HG03039 (cell line): ENCODE data around the gene PDZRN4.

Experiments
- ATAC-seq: cut with Tn5 transposase; IDR thresholded peaks from one replicate; pipeline ENCODE4 v1.9.1; 2021; ENCODE audit warnings: mild to moderate bottlenecking, moderate library complexity; ENCODE audit not compliant: unreplicated experiment

PDZRN4 gene

DNA sequence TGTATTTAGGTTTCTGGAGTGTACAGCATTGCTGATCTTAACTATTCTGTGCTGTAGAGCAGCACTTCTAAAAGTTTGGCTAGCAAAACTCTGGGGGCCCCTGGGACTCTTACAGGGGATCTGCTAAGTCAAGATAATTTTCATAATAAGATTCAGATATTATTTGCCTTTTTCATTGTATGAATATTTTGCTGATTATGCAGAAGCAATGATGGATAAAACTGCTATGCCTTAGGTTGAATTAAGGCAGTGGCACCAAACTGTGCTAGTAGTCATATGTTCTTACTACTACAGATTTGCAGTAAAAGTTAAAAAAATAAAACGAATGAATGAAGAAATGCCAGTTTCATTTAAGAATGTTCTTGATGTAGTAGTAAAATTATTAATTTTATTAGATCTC is 160.1 kb downstream of the PDZRN4 start:
- ATAC-seq = no peak

DNA sequence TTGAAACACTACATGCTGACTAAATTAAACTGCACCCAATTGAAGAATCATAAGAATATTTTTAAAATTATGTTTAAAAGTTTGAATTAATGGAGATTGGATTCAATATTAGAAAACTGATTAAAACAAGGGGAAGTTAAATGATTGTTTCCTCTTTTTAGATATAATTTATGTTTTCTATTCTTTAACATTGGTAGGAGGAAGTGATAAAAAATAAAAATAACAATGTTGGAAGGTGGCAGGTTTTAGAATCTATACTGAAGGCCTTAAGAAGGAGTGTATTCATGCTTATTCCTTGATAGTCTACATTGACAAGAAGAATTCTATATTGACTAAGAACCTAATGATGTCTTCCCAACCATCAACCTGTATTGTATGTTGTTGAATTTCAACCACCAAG is 168.1 kb downstream of the PDZRN4 start:
- no peak for ATAC-seq

DNA sequence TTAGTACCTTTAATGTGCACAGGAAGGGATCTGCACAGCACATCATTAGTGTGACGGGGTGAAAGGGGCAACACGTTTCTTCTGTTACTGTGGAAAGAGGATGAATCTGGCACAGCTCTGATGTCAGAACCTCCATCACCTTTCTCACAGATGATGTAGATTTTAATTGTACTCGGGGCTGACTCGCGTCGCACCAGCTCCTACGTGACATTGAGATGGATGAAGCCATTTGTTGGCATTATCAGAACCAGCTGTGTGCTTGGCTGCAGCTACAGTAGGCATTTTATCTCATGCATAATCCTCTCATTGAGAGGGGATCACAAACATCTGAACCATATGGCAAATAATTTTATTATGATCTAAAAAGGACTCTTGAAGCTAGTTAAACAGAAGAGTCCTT is 173.6 kb downstream of the PDZRN4 start:
- no peak for ATAC-seq

DNA sequence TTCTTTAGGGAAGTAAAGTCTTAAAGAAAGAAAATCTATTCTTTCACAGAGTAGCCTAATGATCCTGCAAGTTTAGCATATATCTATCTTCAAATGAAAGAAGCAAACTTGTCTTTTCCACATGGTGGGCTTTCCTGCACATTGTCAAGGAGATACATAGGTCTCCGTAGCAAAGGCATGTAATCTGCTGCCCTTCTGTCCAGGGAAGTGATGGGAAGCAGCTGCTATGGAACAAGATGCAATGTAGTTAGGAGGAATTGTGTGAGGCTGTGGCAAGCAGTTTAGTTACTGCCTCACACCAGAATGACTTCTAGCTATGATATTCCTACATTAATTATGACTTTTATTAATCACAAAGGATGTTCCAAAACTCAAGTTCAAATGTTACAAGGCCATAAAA is 174.4 kb downstream of the PDZRN4 start:
- ATAC-seq = no peak

DNA sequence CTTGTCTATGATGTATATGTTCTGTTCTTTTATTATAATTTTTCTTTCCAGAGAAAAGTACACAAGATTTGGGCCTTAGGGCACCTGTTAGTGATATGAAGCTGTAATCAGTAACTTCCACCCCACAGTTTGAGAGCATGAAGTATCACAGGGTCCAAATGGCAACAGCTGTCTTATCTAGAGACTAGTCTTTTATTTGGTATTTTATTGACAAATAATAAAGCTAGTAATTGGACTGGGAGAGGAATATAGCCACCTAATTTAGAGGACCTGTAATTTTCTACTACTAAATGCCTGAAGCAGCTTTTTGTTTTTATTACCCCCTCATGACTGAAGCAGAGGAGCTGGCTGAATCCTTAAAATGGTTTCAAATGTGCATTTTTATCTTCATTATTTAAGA is 174.8 kb downstream of the PDZRN4 start:
- ATAC-seq = no peak

DNA sequence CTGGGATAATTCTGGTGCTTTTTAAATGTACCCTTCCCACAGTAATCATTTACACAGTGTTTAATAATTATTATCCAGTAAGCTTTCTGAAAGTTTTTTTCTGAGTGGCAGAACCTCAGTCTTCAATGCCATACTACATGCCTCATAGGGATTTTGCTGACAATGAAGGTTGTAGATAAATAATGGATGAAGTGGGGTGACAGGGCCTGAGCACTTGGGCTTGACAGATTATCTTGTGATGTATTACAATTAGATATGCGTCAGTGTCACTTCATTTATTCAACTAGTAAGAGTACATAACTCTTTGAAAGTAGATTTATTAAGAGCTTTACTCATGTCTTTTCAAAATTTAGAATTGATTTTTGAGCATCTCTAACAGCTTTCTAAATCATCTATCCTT is 176.1 kb downstream of the PDZRN4 start:
- ATAC-seq = no peak

DNA sequence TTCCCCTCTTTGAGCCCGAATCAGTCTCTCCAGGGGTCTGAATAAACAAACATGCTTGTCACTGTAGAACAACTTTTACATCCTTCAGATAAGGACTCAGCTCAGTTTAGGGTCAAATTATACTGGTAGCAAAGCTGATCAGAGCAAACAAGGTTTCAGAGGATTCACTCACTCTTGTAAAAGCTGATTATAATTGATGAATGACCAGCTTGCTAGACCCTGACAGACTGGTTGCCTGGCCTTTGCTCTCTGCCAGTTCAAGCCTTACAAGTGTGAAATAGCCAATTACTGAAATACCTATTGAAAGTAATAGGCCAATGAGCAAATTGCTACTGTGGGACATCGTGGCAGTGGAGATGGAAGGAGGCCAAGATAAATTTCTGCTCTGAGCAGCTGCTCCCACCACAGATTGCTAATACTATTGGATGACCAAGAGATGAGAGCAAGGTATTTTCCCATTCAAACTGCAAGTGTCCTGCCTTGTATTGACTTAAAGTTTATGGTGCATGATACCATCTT is 177.6 kb downstream of the PDZRN4 start:
- ATAC-seq = no peak

DNA sequence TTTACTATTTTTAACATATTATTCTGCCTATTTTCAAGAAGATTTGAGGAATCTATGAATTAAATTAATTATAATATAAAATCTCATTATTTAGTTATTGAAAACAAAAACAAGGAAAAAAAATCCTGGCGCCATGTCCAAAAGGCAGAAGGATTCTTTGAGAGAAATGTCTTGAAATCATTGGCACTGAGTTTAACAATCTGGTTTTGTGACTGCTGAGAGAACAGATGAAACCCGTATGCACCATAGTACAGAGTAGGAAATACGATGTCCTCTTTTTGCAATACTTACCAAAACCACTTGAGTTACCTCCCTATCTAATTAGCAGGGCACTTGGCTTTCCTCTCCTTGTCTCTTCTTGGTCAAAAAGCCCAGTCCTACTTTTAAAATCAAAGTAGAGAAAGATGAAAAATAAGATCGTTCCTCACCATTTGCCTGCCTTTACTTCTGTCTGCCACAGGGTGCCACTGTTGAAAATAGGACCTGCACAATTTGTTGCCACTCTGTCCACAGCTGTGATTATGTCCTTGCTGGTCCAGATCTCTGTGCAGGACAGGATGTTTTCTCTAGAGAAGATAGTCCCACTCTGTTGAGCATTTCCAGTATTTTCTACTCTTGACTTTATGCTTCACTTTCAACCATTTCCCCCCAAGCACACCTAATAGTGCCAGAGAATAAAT is 179.7 kb downstream of the PDZRN4 start:
- ATAC-seq = no peak

DNA sequence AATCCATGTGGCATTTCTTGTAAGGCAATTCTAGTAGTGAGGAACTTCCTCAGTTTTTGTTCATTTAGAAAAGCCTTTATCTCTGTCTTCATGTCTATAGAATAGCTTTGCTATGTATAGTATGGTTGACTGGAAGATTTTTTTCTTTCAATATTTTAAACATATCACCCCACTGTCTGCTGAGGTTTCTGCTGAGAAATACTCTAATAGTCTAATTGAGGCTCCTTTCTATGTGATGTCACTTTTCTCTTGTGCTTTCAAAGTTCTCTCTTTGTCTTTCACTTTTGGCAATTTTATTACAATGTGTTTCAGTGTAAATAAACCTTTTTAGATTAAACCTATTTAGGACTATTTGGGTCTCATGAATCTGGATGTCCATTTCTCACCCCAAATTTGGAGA is 192.8 kb downstream of the PDZRN4 start:
- no peak for ATAC-seq

DNA sequence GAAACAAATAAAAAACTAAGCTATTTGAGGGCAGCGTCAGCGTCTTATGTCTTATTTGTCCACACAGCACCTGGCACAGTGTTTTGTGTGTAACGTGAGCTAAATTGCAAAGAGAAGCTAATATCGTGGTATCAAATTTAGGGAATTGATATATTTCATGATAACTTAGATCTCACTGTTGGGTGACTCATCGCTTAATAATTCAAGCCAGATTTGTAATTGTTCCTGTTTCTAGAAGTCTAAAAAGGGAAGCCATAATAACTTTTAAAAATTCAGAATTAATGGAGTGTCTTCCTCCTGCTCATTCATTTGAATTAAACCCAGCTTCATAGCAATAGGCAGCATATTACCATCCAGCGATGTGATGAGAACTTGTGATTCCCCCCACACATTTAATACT is 214.7 kb downstream of the PDZRN4 start:
- no peak for ATAC-seq

DNA sequence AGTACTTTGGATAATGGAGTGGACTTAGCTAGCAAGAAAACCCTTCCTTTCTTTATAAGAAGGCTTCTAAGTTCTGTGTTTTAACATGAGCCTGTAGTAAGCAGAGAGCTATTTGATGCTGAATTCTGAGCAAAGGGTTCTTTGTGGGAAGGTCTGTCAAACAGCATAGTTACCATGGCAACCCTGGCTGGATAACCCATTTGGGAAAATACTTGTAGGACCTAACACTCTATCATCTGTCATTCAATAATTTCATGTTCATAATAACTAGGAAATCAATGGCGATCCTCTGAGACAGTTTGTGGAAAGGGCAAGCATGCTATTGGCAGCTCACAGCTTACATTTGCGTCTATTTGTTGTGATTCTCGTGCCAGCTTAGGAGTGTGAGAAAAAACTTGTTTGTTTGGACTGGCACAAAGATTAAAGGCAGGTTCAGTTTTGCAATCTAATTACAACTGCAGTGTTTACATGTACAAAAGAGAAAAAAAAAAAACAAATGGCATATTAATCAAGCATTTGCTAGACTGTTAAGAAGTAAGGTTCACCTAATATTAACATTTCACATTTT is 219.2 kb downstream of the PDZRN4 start:
- ATAC-seq = no peak

DNA sequence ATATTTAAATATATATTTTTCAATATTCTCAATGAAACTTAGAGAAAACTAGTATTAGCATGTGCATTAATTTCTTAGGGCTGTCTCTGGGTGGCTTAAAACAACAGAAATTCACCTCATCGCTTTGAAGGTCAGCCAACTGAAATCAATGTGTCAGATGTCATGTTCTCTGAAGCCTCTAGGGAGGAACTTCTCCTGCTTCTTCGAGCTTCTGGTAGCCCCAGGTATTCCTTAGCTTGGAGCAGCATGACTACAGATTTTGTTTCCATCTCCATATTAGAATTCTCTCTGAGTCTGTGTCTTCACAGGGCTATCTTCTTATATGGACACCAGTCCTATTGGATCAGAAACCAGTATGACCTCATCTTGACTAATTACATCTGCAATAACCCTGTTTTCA is 221.5 kb downstream of the PDZRN4 start:
- no peak for ATAC-seq

DNA sequence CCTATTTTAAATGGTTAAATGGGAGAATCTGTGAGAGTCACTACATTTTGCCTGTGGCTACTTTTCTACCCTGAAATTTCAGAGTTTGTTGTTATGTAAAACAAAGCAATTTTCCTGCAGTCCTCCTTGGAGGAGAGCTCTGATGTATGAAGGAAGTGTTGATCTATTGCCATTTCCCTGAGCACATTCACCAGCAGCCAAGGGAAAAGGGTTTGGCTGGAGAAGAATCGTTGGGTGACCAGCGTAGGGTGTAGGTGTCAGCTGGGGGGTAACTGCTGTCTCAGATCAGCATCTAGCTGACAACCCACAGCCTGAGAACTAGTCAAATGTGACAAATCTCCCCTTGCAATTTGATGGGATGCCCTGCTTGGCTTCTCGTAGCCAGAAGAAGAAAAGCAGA is 230.5 kb downstream of the PDZRN4 start:
- ATAC-seq = no peak

DNA sequence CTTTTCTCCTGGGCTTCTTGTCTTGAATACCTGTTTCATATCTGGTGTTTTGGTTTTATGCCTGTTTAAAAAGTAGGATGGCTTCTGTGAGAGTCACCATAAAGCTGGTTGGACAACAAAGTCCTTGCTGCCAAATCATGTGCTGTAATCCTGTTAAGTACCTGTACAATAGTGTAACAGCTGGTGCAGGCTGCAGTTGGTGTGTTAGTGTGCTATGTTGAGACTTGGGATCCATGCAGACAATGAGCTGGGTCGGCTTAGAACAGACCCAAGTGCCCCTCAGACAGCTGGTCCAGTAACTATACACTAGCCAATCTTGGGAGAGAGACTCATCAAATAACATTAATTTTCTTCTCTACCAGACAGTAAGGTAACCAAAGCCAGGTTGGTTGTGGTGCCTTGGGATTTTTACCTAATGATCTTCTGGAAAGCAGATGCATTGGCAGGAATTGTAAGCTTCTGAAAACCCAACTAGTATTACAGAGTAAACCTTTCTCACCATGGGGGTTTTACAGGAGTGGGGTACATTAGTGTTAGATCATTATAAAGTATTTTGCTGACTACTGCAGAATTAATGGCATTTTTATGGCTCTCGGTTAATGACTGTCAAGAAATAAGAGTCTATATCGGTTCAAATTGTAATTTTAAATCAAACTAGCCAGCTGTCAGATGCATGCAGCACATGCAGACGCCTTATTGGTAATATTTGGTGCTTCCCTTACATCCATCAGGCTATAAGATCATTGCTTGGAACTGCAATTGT is 231.2 kb downstream of the PDZRN4 start:
- no peak for ATAC-seq

DNA sequence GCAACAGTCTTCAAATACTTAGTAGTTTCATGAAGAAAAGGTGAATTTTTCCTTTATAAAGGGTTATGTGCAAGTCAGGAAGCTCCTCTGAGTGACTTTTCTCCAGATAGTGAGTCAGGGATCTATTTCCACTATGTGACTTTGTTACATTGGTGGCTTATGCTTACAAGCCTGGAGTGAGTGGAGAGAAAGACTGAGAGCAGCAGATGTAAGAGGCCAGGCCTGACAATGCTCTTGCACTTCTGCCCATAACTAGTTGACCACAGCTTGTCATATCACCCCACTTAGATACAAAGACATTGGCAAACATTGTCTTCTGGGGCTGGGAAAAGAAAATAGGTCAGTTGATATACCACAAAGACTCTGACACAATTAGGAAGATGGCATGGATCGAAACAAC is 236.5 kb downstream of the PDZRN4 start:
- ATAC-seq = no peak

DNA sequence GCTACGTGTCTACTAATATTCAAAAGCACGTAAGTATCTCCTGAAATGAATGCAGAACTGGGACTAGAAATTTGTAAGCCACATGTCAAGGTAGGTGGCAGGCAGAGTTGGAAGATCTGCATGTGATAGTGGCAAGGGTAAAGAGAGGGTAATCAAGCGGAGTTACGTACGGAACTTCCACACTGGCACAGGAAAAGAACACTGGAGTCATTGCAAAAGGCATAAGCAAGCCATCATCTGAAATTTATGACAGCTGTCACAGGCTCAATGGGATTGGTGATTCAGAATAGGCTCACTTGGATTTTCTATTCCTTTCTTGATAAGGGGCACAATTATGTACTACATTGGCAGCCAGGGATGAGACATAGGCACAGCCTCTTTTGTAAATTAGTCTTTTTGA is 245.3 kb downstream of the PDZRN4 start:
- ATAC-seq = no peak

DNA sequence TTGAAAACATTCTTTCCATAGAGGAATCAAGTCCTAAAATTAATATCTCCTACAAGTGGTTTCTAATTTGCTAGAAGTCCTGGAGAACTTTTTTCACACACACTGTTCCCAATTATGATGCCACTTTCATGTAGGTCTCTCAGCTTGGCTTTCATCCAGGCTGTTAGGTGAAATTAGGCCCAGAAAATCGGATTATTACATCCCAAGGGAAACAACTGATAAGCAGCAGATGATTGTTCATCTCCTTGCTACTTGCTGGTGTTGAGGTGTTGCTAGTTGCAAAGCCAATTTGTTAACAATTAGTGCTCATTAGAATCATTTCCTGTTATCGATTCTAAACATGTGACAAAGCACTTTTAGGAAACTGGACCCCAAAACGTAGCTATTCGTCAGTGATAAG is 248.0 kb downstream of the PDZRN4 start:
- no peak for ATAC-seq

DNA sequence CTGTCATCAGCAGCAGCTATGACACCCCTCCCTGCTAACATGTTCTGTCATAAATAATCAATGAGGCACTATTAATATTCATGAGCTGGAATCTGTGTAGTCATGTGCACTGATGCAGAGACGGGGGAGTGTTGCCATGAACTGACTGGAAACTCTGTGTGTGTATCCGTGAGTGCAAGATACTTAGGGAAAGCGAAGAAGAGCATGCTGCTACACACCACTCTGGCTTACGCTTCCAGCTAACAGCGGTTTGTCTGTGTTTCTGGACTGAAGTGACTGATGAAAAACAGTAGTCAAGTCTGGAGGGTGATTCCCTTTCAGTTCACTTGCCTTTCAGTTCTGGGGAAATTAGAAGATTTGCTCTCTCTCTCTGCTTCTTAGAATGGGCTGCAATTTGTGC is 249.4 kb downstream of the PDZRN4 start:
- no peak for ATAC-seq

DNA sequence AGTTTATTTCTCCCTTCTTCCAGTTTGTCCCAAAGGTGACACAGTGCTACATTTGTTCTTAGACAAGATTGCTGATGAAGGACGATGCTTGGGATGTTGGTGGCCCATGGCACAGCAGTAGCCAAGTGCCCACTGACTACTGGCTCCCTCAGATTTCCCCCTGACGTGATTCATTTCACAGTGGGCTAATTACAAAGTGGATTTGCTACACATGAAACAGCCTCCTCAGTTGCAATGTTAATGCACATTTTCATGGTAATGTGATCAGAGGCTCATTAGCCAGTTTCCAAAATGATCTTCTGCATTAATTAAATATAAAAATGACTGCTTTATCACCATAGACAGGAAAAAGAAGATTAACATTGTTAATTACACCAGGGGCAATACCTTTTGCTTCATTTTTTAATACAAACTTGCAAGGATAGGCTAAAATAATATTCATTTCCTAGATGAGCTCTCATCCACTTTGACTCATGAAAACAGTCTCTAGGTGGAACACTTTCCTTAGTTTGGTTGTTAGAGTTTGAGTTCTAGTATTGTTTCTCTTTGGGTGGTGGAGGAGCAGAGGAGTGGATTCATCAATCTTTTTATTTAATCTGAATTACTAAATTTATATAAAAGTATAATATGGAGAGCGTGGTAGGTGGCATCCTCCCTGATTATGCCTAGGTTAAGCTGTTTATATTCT is 250.9 kb downstream of the PDZRN4 start:
- no peak for ATAC-seq

DNA sequence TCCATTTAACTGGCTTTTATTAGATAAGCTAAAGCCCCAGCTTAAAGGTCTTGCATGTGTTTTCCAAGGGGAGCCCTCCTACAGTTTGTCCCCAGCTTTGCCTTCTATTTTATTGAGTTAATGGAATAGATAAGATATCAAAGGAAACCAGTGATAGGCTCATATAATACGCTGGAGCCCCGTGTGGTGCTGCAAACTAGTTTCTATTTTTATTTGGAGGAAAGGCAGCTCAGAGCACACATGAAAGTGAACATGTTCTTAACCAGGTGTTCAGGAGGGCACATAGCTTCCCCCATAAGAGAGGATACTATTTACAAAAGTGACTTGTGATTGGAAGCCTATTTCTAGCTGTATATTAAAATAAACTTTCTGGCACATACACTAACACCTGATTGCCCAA is 251.7 kb downstream of the PDZRN4 start:
- no peak for ATAC-seq

DNA sequence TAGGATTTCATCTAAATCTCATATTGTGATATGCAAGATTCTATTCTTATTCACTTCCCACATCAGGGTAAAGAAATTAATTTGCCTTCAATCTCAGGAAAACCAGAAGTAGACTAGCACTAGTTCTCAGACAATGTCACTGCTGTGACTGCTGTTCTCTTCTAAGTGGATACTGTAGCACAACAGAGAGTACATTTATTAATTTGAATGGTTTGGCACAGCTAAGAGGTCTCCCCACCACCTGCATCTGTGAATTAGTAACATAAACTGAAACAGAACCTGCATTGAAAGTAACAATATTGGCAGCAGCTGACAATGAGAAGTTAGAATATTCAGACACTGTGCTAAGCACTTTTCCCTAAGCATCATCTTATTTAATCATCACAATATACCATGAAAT is 253.1 kb downstream of the PDZRN4 start:
- ATAC-seq = no peak

DNA sequence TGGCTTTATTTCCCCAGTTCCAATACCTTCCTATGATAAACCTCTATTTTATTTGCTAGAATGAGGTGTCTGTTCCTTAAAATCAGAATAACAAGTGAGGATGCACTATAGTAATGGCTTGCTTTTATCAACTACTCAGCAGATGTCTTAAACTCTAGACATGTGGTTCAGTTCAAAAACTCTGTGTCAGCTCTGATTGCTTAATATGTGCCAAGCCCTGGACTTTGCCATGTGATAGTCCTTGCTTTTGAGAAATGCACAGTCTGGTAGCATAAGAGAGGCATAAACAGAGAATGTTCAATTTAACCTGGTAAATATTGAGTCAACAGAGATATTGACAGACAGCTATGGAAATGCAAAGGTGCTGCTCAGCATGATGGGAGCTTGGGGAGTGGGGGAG is 254.8 kb downstream of the PDZRN4 start:
- no peak for ATAC-seq
